Natural killer cell (primary cell): ENCODE data around the gene LPAR1. TPM values are rescaled to one million over a fixed set of nuclear protein-coding genes. Genes with fewer than 3 reads are reported as not detected.
"Not testable (repeated sequence)": the region's sequence is repeated elsewhere in the genome, so short reads cannot be mapped to it uniquely, and the experiment has no call there.

ENCODE experiments used
- ATAC-seq, 3 donors: fragments of 150-1000 bp in 2 of 3; fragments of 200-7000 bp in 1 of 3; cut with Tn5 transposase; 1 replicate in 1 of 3; 2 replicates in 2 of 3; pipeline ENCODE4 v1.10.0; 2021; ENCODE audit warnings: mild to moderate bottlenecking in 2 of 3, moderate library complexity in 2 of 3
- DNase-seq, 2 donors: peaks; one replicate each; pipeline versions ENCODE4 v3.0.0 to v3.0.0-alpha.2; 2013 to 2021; ENCODE audit warnings: mixed read lengths in 1 of 2
- H3K27ac ChIP-seq: one replicate; pipeline ENCODE4 v1.5.1; 2013; ENCODE audit warnings: mild to moderate bottlenecking, low read length
- H3K27me3 ChIP-seq: one replicate; pipeline ENCODE4 v1.6.1; 2013; ENCODE audit warnings: low read length; ENCODE audit not compliant: control insufficient read depth, insufficient read depth
- H3K36me3 ChIP-seq: one replicate; pipeline ENCODE4 v1.6.1; 2013; ENCODE audit warnings: low read length; ENCODE audit not compliant: control insufficient read depth, insufficient read depth
- H3K4me1 ChIP-seq: one replicate; pipeline ENCODE4 v1.6.1; 2013; ENCODE audit warnings: low read length; ENCODE audit not compliant: control insufficient read depth, insufficient read depth
- H3K4me3 ChIP-seq: one replicate; pipeline ENCODE4 v1.5.1; 2013; ENCODE audit warnings: low read length
- H3K9me3 ChIP-seq: one replicate; pipeline ENCODE4 v1.6.1; 2013; ENCODE audit warnings: low read length; ENCODE audit not compliant: control insufficient read depth, insufficient read depth
- H3K27ac Mint-ChIP-seq, 2 donors: one replicate each; pipeline ENCODE4 v1.8.0; 2022; ENCODE audit warnings: mild to moderate bottlenecking in 2 of 2, mixed read lengths in 2 of 2, moderate library complexity in 1 of 2
- H3K27me3 Mint-ChIP-seq, 2 donors: one replicate each; pipeline ENCODE4 v1.8.0; 2022; ENCODE audit warnings: low read depth in 2 of 2, mixed read lengths in 2 of 2
- H3K36me3 Mint-ChIP-seq: one replicate; pipeline ENCODE4 v1.8.0; 2022; ENCODE audit warnings: mixed read lengths
- H3K4me1 Mint-ChIP-seq, 2 donors: one replicate each; pipeline ENCODE4 v1.8.0; 2022; ENCODE audit warnings: mixed read lengths in 2 of 2
- H3K4me3 Mint-ChIP-seq: one replicate; pipeline ENCODE4 v1.8.0; 2022; ENCODE audit warnings: mild to moderate bottlenecking, moderate library complexity, mixed read lengths
- H3K9me3 Mint-ChIP-seq, 2 donors: one replicate each; pipeline ENCODE4 v1.8.0; 2022; ENCODE audit warnings: mixed read lengths in 2 of 2
- CTCF ChIP-seq: fragments of 200-600 bp; IDR thresholded peaks from one replicate; pipeline ENCODE4 v1.8.0; 2022; ENCODE audit warnings: antibody characterized with exemption
- WGBS: methylation state at CpG from one replicate; pipeline ENCODE4 v1.1.7; 2013; ENCODE audit warnings: missing lambda C conversion rate; ENCODE audit not compliant: insufficient coverage; 5-methylcytosine and 5-hydroxymethylcytosine counted together
- intact Hi-C: fragments of 100-400 bp; cut with micrococcal nuclease; formaldehyde crosslinking; loops from one replicate; pipeline ENCODE4 v1.14.2; 2022
- total RNA-seq, 4 donors: library from RNA; stranded (reverse); fragments of 120-200 nt in 1 of 4; gene quantifications; one replicate each; pipeline versions ENCODE4 v1.2.3 to v1.2.4, GENCODE V29; 2013 to 2022

The LPAR1 gene
- total RNA-seq, 3 donors from 2014 or later (not counting 1 experiment from before 2014, with no cell fraction given) = 0.48 to 0.50 TPM; not detected in 1

- Mint-ChIP-seq H3K4me3 (no peak overlapping the region), H3K9me3 (peaks cover 6 to 7% of the 10 kb centered on the region in 2 donors), H3K27me3 (no peaks in the 10 kb centered on the region), H3K27ac (no peak overlapping the region), H3K36me3 (no peaks in the 10 kb centered on the region), H3K4me1 (no peaks in the 10 kb centered on the region)
- 100% methylated on average over 2 of the region's 2 CpGs for WGBS
- H3K27ac ChIP-seq = no peak overlapping the region
- H3K27me3 ChIP-seq = no peaks in the 10 kb centered on the region
- H3K36me3 ChIP-seq = no peaks in the 10 kb centered on the region
- DNase-seq (no peak), ATAC-seq (no peak)
- H3K4me3 ChIP-seq = no peak overlapping the region
- no peaks in the 10 kb centered on the region for H3K4me1 ChIP-seq
- no peaks in the 10 kb centered on the region for H3K9me3 ChIP-seq
- no peak for TF ChIP-seq CTCF
- intact Hi-C loops = no loop called here
Observed at GRCh38 chr9:110825950-110826349, 212.3 kb downstream of the LPAR1 start.

GRCh38 chr9:110825129-110825528 is 213.1 kb downstream of the LPAR1 start:
- H3K4me3 Mint-ChIP-seq, DNase-seq, H3K9me3 ChIP-seq, H3K27me3 Mint-ChIP-seq, H3K4me1 Mint-ChIP-seq, H3K36me3 Mint-ChIP-seq, H3K9me3 Mint-ChIP-seq, H3K27ac Mint-ChIP-seq, H3K27ac ChIP-seq, intact Hi-C loops, H3K36me3 ChIP-seq, ATAC-seq, H3K4me1 ChIP-seq, H3K27me3 ChIP-seq, H3K4me3 ChIP-seq: not testable (repeated sequence)
